Brain pericyte (primary cell): ENCODE data around the gene OR2AE1.
"Not testable (repeated sequence)": the region's sequence is repeated elsewhere in the genome, so short reads cannot be mapped to it uniquely, and the experiment has no call there.

ENCODE experiments used
- DNase-seq: peaks from one replicate; pipeline ENCODE4 v3.0.0-alpha.2; 2012; ENCODE audit warnings: low read depth, low spot score

Gene OR2AE1

GRCh38 chr7:99876933-99877332 is at the start of gene OR2AE1:
Gene OR2AE1, minus strand, starts transcription at chr7:99877033. Its CDS starts 0 bp downstream, at chr7:99877033.
- no peak for DNase-seq

GRCh38 chr7:99926321-99926720 is 49.5 kb upstream of the OR2AE1 start:
- DNase-seq = no peak

- no peak for DNase-seq
Observed at GRCh38 chr7:99923200-99923599, 46.4 kb upstream of the OR2AE1 start.

- no peak for DNase-seq
Observed at GRCh38 chr7:99920149-99920548, 43.3 kb upstream of the OR2AE1 start.

- DNase-seq = no peak
Observed at GRCh38 chr7:99919814-99920112, 42.9 kb upstream of the OR2AE1 start.

- peak; percentile 66 for DNase-seq
Observed at GRCh38 chr7:99918959-99919813, 42.4 kb upstream of the OR2AE1 start, which contains the start of gene TRIM4. Gene TRIM4, minus strand, starts transcription at chr7:99919530. Its CDS starts 129 bp downstream, at chr7:99919401.

GRCh38 chr7:99910976-99911375 is 34.1 kb upstream of the OR2AE1 start:
- DNase-seq = no peak

GRCh38 chr7:99901581-99901980 is 24.7 kb upstream of the OR2AE1 start:
- DNase-seq = no peak

- no peak for DNase-seq
Observed at GRCh38 chr7:99899830-99900519, 23.1 kb upstream of the OR2AE1 start.

- no peak for DNase-seq
Observed at GRCh38 chr7:99898836-99899235, 22.0 kb upstream of the OR2AE1 start.

GRCh38 chr7:99898023-99898357 is 21.2 kb upstream of the OR2AE1 start:
- DNase-seq = no peak

- DNase-seq = no peak
Observed at GRCh38 chr7:99897322-99898022, 20.6 kb upstream of the OR2AE1 start.

- no peak for DNase-seq
Observed at GRCh38 chr7:99894738-99895137, 17.9 kb upstream of the OR2AE1 start.

GRCh38 chr7:99893280-99893679 is 16.4 kb upstream of the OR2AE1 start:
- DNase-seq = no peak

GRCh38 chr7:99890348-99890747 is 13.5 kb upstream of the OR2AE1 start:
- not testable (repeated sequence) for DNase-seq

GRCh38 chr7:99888366-99888765 is 11.5 kb upstream of the OR2AE1 start:
- not testable (repeated sequence) for DNase-seq

GRCh38 chr7:99881370-99881769 is 4.5 kb upstream of the OR2AE1 start:
- no peak for DNase-seq

- no peak for DNase-seq
Observed at GRCh38 chr7:99876491-99876890, 342 bp downstream of the OR2AE1 start.

- no peak for DNase-seq
Observed at GRCh38 chr7:99868246-99868645, 8.6 kb downstream of the OR2AE1 start.

- not testable (repeated sequence) for DNase-seq
Observed at GRCh38 chr7:99867477-99867876, 9.4 kb downstream of the OR2AE1 start.

- no peak for DNase-seq
Observed at GRCh38 chr7:99863847-99864440, 12.9 kb downstream of the OR2AE1 start.
